GM18511 (cell line): ENCODE data around the gene MAN1C1.

Experiments
- ATAC-seq: cut with Tn5 transposase; IDR thresholded peaks from one replicate; pipeline ENCODE4 v1.9.1; 2021; ENCODE audit warnings: mild to moderate bottlenecking, moderate library complexity; ENCODE audit not compliant: unreplicated experiment

Gene MAN1C1

GRCh38 chr1:25754470-25755181, 138.0 kb downstream of the MAN1C1 start:
- no peak for ATAC-seq

GRCh38 chr1:25755475-25756125, 139.0 kb downstream of the MAN1C1 start:
- ATAC-seq: no peak

- ATAC-seq: no peak
Measured at GRCh38 chr1:25756215-25756614, 139.6 kb downstream of the MAN1C1 start.

GRCh38 chr1:25757151-25757845, 140.7 kb downstream of the MAN1C1 start:
- no peak for ATAC-seq

GRCh38 chr1:25757846-25758185, 141.2 kb downstream of the MAN1C1 start:
- no peak for ATAC-seq

GRCh38 chr1:25758466-25759070, 142.0 kb downstream of the MAN1C1 start:
- ATAC-seq: no peak

GRCh38 chr1:25760122-25760719, 143.6 kb downstream of the MAN1C1 start:
- no peak for ATAC-seq

- no peak for ATAC-seq
Measured at GRCh38 chr1:25760871-25761270, 144.3 kb downstream of the MAN1C1 start.

- no peak for ATAC-seq
Measured at GRCh38 chr1:25763493-25763892, 146.9 kb downstream of the MAN1C1 start.

GRCh38 chr1:25765136-25765922, 148.7 kb downstream of the MAN1C1 start:
- ATAC-seq: no peak

GRCh38 chr1:25765923-25766589, 149.5 kb downstream of the MAN1C1 start:
- ATAC-seq: no peak

GRCh38 chr1:25766721-25767436, 150.3 kb downstream of the MAN1C1 start:
- no peak for ATAC-seq

- no peak for ATAC-seq
Measured at GRCh38 chr1:25767437-25767770, 150.8 kb downstream of the MAN1C1 start.

GRCh38 chr1:25768999-25769398, 152.4 kb downstream of the MAN1C1 start:
- no peak for ATAC-seq

- no peak for ATAC-seq
Measured at GRCh38 chr1:25769625-25770383, 153.2 kb downstream of the MAN1C1 start.

- ATAC-seq: no peak
Measured at GRCh38 chr1:25770541-25771220, 154.1 kb downstream of the MAN1C1 start.

- no peak for ATAC-seq
Measured at GRCh38 chr1:25771221-25772114, 154.9 kb downstream of the MAN1C1 start.
